HFFc6 (cell line): ENCODE data around the gene LLPH. TPM values are rescaled to one million over a fixed set of nuclear protein-coding genes. Genes with fewer than 3 reads are reported as not detected.
A peak's percentile ranks its signal among the peaks of the same experiment; 100 is the strongest.

Experiments used
- DNase-seq: peaks from one replicate; pipeline ENCODE4 v3.0.0-alpha.2; 2018
- H3K27ac Mint-ChIP-seq: 2 replicates; pipeline ENCODE4 v1.8.0; 2020; ENCODE audit warnings: mild to moderate bottlenecking, mixed read lengths
- H3K27me3 Mint-ChIP-seq: 2 replicates; pipeline ENCODE4 v1.8.0; 2021; ENCODE audit warnings: mild to moderate bottlenecking, moderate library complexity, mixed read lengths; ENCODE audit not compliant: insufficient read depth
- H3K36me3 Mint-ChIP-seq: 2 replicates; pipeline ENCODE4 v1.8.0; 2021; ENCODE audit warnings: low read depth, mixed read lengths
- H3K4me1 Mint-ChIP-seq: 2 replicates; pipeline ENCODE4 v1.8.0; 2020; ENCODE audit warnings: low read depth, mixed read lengths
- H3K4me3 Mint-ChIP-seq: 2 replicates; pipeline ENCODE4 v1.8.0; 2020; ENCODE audit warnings: mild to moderate bottlenecking, moderate library complexity, mixed read lengths
- H3K9me3 Mint-ChIP-seq: 2 replicates; pipeline ENCODE4 v1.8.0; 2020; ENCODE audit warnings: mild to moderate bottlenecking, mixed read lengths
- total RNA-seq, 6 experiments: library from RNA; stranded (reverse); fragmentation: NEBNext Ultra II Directional; extraction: Animal tissue kit (Norgen Biotek cat#: 25700); gene quantifications; 2 replicates in 1 of 6; 3 replicates in 5 of 6; pipeline ENCODE4 v1.2.3, GENCODE V29; 2021
- TF ChIP-seq, protein P1 (sequence below): fragments of 200-600 bp; sonication (generic); IDR thresholded peaks from 2 replicates; pipeline ENCODE4 v1.5.0; 2021; ENCODE audit warnings: antibody characterized with exemption, mild to moderate bottlenecking

LLPH gene
- total RNA-seq, 6 experiments from 2014 or later, result 41.1 to 53.1 (median 45.5) TPM

DNA sequence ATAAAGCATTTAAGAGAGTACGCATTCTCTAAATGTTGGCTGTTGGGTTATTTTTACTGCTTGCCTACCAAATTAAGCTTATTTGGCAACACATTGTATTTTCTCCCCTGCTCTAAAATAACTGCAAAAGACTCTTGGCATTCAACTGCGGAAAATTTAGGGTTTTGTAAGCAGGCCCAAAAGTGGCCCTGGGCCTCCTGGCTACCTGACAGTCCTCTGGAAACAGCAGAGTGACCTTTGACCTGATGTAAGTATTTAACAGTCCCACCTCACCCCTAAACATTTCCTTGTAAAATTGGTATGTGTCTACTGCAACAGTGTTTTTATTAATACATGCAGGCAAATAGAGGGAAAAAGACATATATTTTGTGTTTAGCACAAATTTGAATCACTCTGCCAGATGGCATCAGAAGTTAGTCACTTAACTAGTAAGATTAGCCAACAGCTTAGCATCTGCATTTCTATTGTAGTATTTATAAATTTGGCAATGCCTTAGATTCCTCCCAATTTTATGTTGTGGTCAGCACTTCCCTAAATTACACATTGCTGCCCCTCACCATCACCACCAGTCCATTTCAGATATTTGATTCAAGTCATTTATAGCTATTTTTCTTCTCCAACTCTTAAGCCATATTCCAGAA, 11.2 kb downstream of the LLPH start:
- Mint-ChIP-seq H3K27ac (no peak overlapping the region), H3K36me3 (peaks cover 8% of the 10 kb centered on the region; the same call in 1 of the 2 replicates), H3K4me1 (peaks cover 14% of the 10 kb centered on the region; the same call in 1 of the 2 replicates), H3K4me3 (no peak overlapping the region), H3K9me3 (no peaks in the 10 kb centered on the region), H3K27me3 (no peaks in the 10 kb centered on the region)
- TF ChIP-seq, protein P1, sequence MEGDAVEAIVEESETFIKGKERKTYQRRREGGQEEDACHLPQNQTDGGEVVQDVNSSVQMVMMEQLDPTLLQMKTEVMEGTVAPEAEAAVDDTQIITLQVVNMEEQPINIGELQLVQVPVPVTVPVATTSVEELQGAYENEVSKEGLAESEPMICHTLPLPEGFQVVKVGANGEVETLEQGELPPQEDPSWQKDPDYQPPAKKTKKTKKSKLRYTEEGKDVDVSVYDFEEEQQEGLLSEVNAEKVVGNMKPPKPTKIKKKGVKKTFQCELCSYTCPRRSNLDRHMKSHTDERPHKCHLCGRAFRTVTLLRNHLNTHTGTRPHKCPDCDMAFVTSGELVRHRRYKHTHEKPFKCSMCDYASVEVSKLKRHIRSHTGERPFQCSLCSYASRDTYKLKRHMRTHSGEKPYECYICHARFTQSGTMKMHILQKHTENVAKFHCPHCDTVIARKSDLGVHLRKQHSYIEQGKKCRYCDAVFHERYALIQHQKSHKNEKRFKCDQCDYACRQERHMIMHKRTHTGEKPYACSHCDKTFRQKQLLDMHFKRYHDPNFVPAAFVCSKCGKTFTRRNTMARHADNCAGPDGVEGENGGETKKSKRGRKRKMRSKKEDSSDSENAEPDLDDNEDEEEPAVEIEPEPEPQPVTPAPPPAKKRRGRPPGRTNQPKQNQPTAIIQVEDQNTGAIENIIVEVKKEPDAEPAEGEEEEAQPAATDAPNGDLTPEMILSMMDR, result no peak
- DNase-seq, result no peak

DNA sequence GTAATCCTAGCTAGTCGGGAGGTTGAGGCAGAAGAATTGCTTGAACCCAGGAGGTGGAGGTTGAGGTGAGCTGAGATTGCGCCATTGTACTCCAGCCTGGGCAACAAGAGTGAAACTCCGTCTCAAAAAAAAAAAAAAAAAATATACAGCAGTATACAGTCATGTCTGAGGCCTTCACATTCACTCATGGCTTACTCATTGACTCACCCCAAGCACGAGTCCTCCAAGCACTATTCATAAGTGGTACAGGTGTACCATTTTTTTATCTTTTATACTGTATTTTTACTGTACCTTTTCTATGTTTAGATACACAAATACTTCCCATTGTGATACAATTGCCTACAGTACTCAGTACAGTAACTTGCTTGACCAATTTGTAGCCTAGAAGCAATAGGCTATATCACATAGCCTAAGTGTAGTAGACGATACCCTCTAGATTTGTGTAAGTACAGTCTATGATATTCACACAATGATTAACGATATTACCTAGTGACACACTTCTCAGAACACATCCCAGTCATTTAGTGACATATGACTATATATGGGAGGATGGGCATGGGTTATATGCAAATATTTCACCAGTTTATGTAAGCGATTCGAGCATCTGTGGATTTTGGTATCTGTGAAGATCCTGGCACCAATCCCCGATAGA, 12.2 kb downstream of the LLPH start:
- Mint-ChIP-seq H3K27me3 (no peaks in the 10 kb centered on the region), H3K4me3 (no peak overlapping the region), H3K4me1 (peaks cover 14% of the 10 kb centered on the region; the same call in 1 of the 2 replicates), H3K27ac (no peak overlapping the region), H3K9me3 (no peaks in the 10 kb centered on the region), H3K36me3 (no peaks in the 10 kb centered on the region)
- TF ChIP-seq, protein P1, result no peak
- peak; percentile 36 for DNase-seq

DNA sequence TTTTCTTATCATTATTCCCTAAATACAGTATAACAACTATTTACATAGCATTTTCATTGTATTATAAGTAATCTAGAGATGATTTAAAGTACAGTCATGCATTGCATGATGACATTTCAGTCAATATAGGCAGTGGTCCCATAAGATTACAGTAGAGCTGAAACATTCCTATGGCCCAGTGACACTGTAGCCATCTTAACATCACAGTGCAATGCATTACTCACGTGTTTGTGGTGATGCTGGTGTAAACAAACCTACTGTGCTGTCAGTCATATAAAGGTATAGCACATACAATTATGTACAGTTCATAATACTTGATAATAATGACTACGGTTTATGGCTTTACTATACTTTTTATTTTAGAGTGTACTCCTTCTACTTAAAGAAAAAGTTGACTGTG, 13.3 kb downstream of the LLPH start:
- Mint-ChIP-seq H3K9me3 (no peaks in the 10 kb centered on the region), H3K27me3 (no peaks in the 10 kb centered on the region), H3K27ac (no peak overlapping the region), H3K36me3 (no peaks in the 10 kb centered on the region), H3K4me1 (peaks cover 15% of the 10 kb centered on the region), H3K4me3 (no peak overlapping the region)
- DNase-seq, result no peak
- TF ChIP-seq, protein P1, result no peak

DNA sequence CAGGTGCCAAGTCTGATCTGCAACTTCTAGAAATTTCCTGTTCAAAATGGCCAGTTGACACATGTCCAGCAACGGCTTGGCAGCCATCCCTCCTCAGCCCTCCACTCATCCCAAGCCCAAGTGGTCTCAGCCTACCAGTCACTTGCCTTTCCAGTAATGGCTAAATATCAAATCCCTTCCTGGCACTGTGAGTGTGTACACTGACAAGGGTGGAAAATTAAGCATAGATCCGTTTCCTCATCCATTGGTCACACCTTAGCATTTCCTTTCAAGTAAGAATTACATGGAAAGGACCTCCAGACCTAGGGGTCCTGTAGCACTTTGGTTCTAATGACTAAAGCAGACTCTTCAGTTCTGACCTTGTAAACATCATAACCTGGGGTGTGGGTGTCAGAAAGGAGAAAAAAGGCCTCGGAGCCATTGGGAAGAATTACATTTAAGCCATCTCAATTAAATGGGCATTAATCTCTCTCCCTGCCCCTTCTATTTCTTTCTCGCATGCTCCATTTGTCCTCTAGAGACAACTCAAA, 15.4 kb downstream of the LLPH start:
- H3K4me1 Mint-ChIP-seq, result peaks cover 31% of the 10 kb centered on the region
- H3K4me3 Mint-ChIP-seq, result no peak overlapping the region
- H3K27ac Mint-ChIP-seq, result no peak overlapping the region
- no peak for DNase-seq
- no peaks in the 10 kb centered on the region for H3K36me3 Mint-ChIP-seq
- TF ChIP-seq, protein P1, result no peak
- no peaks in the 10 kb centered on the region for H3K27me3 Mint-ChIP-seq
- no peaks in the 10 kb centered on the region for H3K9me3 Mint-ChIP-seq

DNA sequence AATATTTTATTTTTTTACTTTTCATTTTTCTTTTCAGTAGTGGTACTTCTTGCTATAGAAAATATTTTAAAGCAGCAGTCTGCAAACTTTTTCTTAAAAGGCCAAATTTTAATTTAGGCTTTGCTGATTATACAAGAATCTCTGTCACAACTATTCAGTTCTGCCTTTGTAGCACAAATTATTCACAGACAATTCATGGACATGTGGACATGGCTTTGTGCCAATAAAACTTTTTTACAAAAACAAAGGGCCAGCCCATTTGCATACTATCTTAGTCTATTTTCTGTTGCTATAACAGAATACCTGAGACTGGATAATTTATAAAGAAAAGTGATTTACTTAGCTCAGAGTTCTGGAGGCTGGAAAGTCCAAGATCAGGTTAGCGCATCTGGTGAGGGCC, 17.1 kb downstream of the LLPH start:
- H3K27ac Mint-ChIP-seq, result no peak overlapping the region
- no peaks in the 10 kb centered on the region for H3K27me3 Mint-ChIP-seq
- no peak overlapping the region for H3K4me3 Mint-ChIP-seq
- no peak for DNase-seq
- no peaks in the 10 kb centered on the region for H3K36me3 Mint-ChIP-seq
- H3K4me1 Mint-ChIP-seq, result peaks cover 32% of the 10 kb centered on the region
- no peaks in the 10 kb centered on the region for H3K9me3 Mint-ChIP-seq
- TF ChIP-seq, protein P1, result no peak
